H1 (cell line): ENCODE results near the gene WIPF3. TPM values are rescaled to one million over a fixed set of nuclear protein-coding genes. Genes with fewer than 3 reads are reported as not detected.

Experiments
- CTCF ChIA-PET: fragments of 300-600 bp; sonication (Branson Sonifier 250); formaldehyde crosslinking; loops from one replicate; lab custom pipeline; 2021; ENCODE audit not compliant: partially characterized antibody; lab: Charles Lee
- POLR2A ChIA-PET: fragments of 300-600 bp; sonication (Branson Sonifier 250); formaldehyde crosslinking; loops from one replicate; lab custom pipeline; 2021; ENCODE audit warnings: inconsistent platforms; ENCODE audit not compliant: partially characterized antibody; lab: Charles Lee
- DNase-seq, 2 experiments: peaks; one replicate each; pipeline versions ENCODE4 v3.0.0 to v3.0.0-alpha.2; 2010 to 2022; ENCODE audit warnings: low spot score in 2 of 2, low read depth in 1 of 2, mixed read lengths in 1 of 2
- FAIRE-seq: peaks from 2 replicates; lab custom pipeline; 2011; peaks lifted over from hg19 to GRCh38; lab: Jason Lieb, UNC
- H2AFZ ChIP-seq: 2 replicates; pipeline ENCODE4 v1.8.1; 2012; ENCODE audit warnings: low read length, inconsistent platforms
- H2AK5ac ChIP-seq: 2 replicates; pipeline ENCODE4 v1.6.1; 2013; ENCODE audit warnings: low read depth, low read length
- H2BK120ac ChIP-seq: replicated peaks from 2 replicates; pipeline ENCODE3; 2013; ENCODE audit warnings: low read depth, low read length, inconsistent platforms
- H2BK12ac ChIP-seq: 2 replicates; pipeline ENCODE4 v1.6.1; 2013; ENCODE audit warnings: low read depth, low read length
- H2BK15ac ChIP-seq: 2 replicates; pipeline ENCODE4 v1.6.1; 2013; ENCODE audit warnings: low read length
- H2BK20ac ChIP-seq: 2 replicates; pipeline ENCODE4 v1.6.1; 2013; ENCODE audit warnings: low read length
- H2BK5ac ChIP-seq: 2 replicates; pipeline ENCODE4 v1.6.1; 2013; ENCODE audit warnings: low read depth, low read length
- H3K14ac ChIP-seq: 2 replicates; pipeline ENCODE4 v1.6.1; 2013; ENCODE audit warnings: inconsistent platforms; ENCODE audit not compliant: insufficient read length
- H3K18ac ChIP-seq: 2 replicates; pipeline ENCODE4 v1.6.1; 2013; ENCODE audit warnings: low read length; ENCODE audit errors: extremely low read depth
- H3K23ac ChIP-seq: 2 replicates; pipeline ENCODE4 v1.6.1; 2013; ENCODE audit warnings: inconsistent platforms; ENCODE audit not compliant: insufficient read length
- H3K23me2 ChIP-seq: 2 replicates; pipeline ENCODE4 v1.6.1; 2013; ENCODE audit warnings: low read depth, low read length
- H3K27ac ChIP-seq: 2 replicates; pipeline ENCODE4 v1.6.1; 2011; ENCODE audit warnings: low read depth, low read length, inconsistent platforms
- H3K27me3 ChIP-seq, 4 experiments: replicated peaks in 1 of 4; 1 replicate in 1 of 4; 2 replicates in 3 of 4; pipeline versions ENCODE4 v1.6.1 to v1.8.1; 2011 to 2013; ENCODE audit warnings: low read length in 3 of 4, mild to moderate bottlenecking in 3 of 4, inconsistent platforms in 2 of 4, mixed read lengths in 2 of 4, moderate library complexity in 1 of 4; ENCODE audit not compliant: control insufficient read depth in 3 of 4, insufficient read depth in 3 of 4; ENCODE audit errors: extremely low read depth in 1 of 4
- H3K36me3 ChIP-seq, 4 experiments: 2 replicates each; pipeline versions ENCODE4 v1.6.1 to v1.8.1; 2011 to 2013; ENCODE audit warnings: mild to moderate bottlenecking in 4 of 4, low read length in 3 of 4, moderate library complexity in 2 of 4, control low read depth in 1 of 4, inconsistent platforms in 1 of 4; ENCODE audit not compliant: insufficient read depth in 4 of 4, control insufficient read depth in 2 of 4
- H3K4ac ChIP-seq: replicated peaks from 2 replicates; pipeline ENCODE3; 2013; ENCODE audit warnings: low read length, low read depth, mixed read lengths, inconsistent platforms; ENCODE audit not compliant: insufficient read length
- H3K4me1 ChIP-seq, 4 experiments: replicated peaks in 1 of 4; 1 replicate in 1 of 4; 2 replicates in 3 of 4; pipeline versions ENCODE4 v1.6.1 to v1.8.1; 2011 to 2013; ENCODE audit warnings: low read length in 3 of 4, inconsistent platforms in 2 of 4, mixed read lengths in 1 of 4; ENCODE audit not compliant: insufficient read depth in 4 of 4, control insufficient read depth in 3 of 4
- H3K4me2 ChIP-seq, 2 experiments: 2 replicates each; pipeline versions ENCODE4 v1.6.1 to v1.8.1; 2011 to 2013; ENCODE audit warnings: low read depth in 2 of 2, low read length in 2 of 2, control low read depth in 1 of 2, inconsistent platforms in 1 of 2, mild to moderate bottlenecking in 1 of 2; ENCODE audit not compliant: insufficient read depth in 1 of 2
- H3K4me3 ChIP-seq, 4 experiments: fragments of 200-600, 300-600 bp in 1 of 4; sonication (generic), shearing (Covaris generic), sonication (Bioruptor Twin) in 1 of 4; 2 replicates each; pipeline versions ENCODE4 v1.5.1 to v1.8.1; 2011 to 2016; ENCODE audit warnings: low read length in 4 of 4, low read depth in 3 of 4, control low read depth in 2 of 4, inconsistent platforms in 2 of 4, mild to moderate bottlenecking in 2 of 4, mixed read lengths in 1 of 4, moderate library complexity in 1 of 4; ENCODE audit not compliant: insufficient read depth in 2 of 4; ENCODE audit errors: extremely low read depth in 1 of 4
- H3K56ac ChIP-seq: replicated peaks from 2 replicates; pipeline ENCODE3; 2013; ENCODE audit warnings: low read depth, mild to moderate bottlenecking, mixed read lengths, low read length, inconsistent platforms; ENCODE audit not compliant: insufficient read length
- H3K79me1 ChIP-seq: 2 replicates; pipeline ENCODE4 v1.6.1; 2013; ENCODE audit warnings: low read depth, low read length, control low read depth
- H3K79me2 ChIP-seq, 2 experiments: 2 replicates each; pipeline versions ENCODE4 v1.6.1 to v1.8.1; 2012 to 2013; ENCODE audit warnings: low read length in 2 of 2, mild to moderate bottlenecking in 2 of 2, inconsistent platforms in 1 of 2; ENCODE audit not compliant: insufficient read depth in 2 of 2, control insufficient read depth in 1 of 2
- H3K9ac ChIP-seq, 4 experiments: replicated peaks in 1 of 4; 1 replicate in 1 of 4; 2 replicates in 3 of 4; pipeline versions ENCODE4 v1.6.1 to v1.8.1; 2011 to 2013; ENCODE audit warnings: low read depth in 3 of 4, low read length in 3 of 4, control low read depth in 2 of 4, mild to moderate bottlenecking in 2 of 4, moderate library complexity in 2 of 4, inconsistent platforms in 1 of 4; ENCODE audit errors: extremely low read depth in 1 of 4
- H3K9me3 ChIP-seq, 2 experiments: 2 replicates each; pipeline versions ENCODE4 v1.6.1 to v1.8.1; 2012 to 2013; ENCODE audit warnings: mild to moderate bottlenecking in 2 of 2, moderate library complexity in 2 of 2, control low read depth in 1 of 2, inconsistent platforms in 1 of 2, low read depth in 1 of 2, low read length in 1 of 2, mixed read lengths in 1 of 2; ENCODE audit not compliant: insufficient read depth in 2 of 2
- H4K20me1 ChIP-seq, 2 experiments: replicated peaks in 1 of 2; 2 replicates each; pipeline versions ENCODE3 to v1.8.1; 2011 to 2013; ENCODE audit warnings: inconsistent platforms in 2 of 2, low read length in 2 of 2, mild to moderate bottlenecking in 1 of 2; ENCODE audit not compliant: insufficient read depth in 2 of 2, control insufficient read depth in 1 of 2
- H4K5ac ChIP-seq: 2 replicates; pipeline ENCODE4 v1.6.1; 2013; ENCODE audit warnings: low read length, low read depth, mixed read lengths, inconsistent platforms; ENCODE audit not compliant: insufficient read length
- H4K8ac ChIP-seq: 2 replicates; pipeline ENCODE4 v1.8.0; 2013; ENCODE audit warnings: mild to moderate bottlenecking, moderate library complexity, low read length, inconsistent platforms; ENCODE audit not compliant: insufficient read depth; ENCODE audit errors: extremely low read depth
- H4K91ac ChIP-seq: replicated peaks from 2 replicates; pipeline ENCODE3; 2013; ENCODE audit warnings: low read length, mixed read lengths, inconsistent platforms; ENCODE audit not compliant: insufficient read length
- CEBPB ChIP-seq: IDR thresholded peaks from 2 replicates; pipeline ENCODE4 v1.6.1; 2012; ENCODE audit warnings: low read depth, low read length
- CHD1 ChIP-seq: IDR thresholded peaks from 2 replicates; pipeline ENCODE4 v1.6.1; 2012; ENCODE audit warnings: low read depth, low read length, improper control_type of control experiment
- GTF2F1 ChIP-seq: IDR thresholded peaks from 2 replicates; pipeline ENCODE4 v1.6.1; 2012; ENCODE audit warnings: low read depth, low read length, improper control_type of control experiment, borderline replicate concordance
- HDAC6 ChIP-seq: IDR thresholded peaks from one replicate; pipeline ENCODE4 v1.7.1; 2012; ENCODE audit warnings: low read depth, mild to moderate bottlenecking, inconsistent platforms, low read length, moderate library complexity
- RBBP5 ChIP-seq: IDR thresholded peaks from 2 replicates; pipeline ENCODE4 v1.7.1; 2012; ENCODE audit warnings: low read depth, mild to moderate bottlenecking, inconsistent platforms, low read length, moderate library complexity, borderline replicate concordance
- WGBS, 2 experiments: shearing (Covaris generic) in 1 of 2; methylation state at CpG; one replicate each; pipeline versions ENCODE4 v1.1.6 to v1.1.7; 2013 to 2015; ENCODE audit warnings: low lambda C conversion rate in 2 of 2, mixed read lengths in 2 of 2, inconsistent platforms in 1 of 2, low coverage in 1 of 2, missing lambda C conversion rate in 1 of 2; ENCODE audit not compliant: insufficient replicate concordance in 2 of 2, insufficient coverage in 1 of 2, insufficient read length in 1 of 2; ENCODE audit errors: extremely low coverage in 1 of 2, missing lambda C conversion rate in 1 of 2; 5-methylcytosine and 5-hydroxymethylcytosine counted together
- polyA plus RNA-seq, 7 experiments: library from polyadenylated mRNA; depleted of rRNA in 3 of 7; stranded (reverse) in 5 of 7; unstranded in 2 of 7; fragments of >200 nt in 5 of 7; fragments of 200-250 nt in 2 of 7; gene quantifications; 1 replicate in 5 of 7; 2 replicates in 1 of 7; 4 replicates in 1 of 7; pipeline versions ENCODE4 v1.2.1 to v1.2.3, GENCODE V29; 2011 to 2013; ENCODE audit warnings: missing spikeins in 2 of 7, mixed read lengths in 2 of 7
- total RNA-seq: library from RNA; stranded (reverse); fragmentation: NEBNext Ultra II Directional; extraction: Animal tissue kit (Norgen Biotek cat#: 25700); gene quantifications from 2 replicates; pipeline ENCODE4 v1.2.1, GENCODE V29; 2021

WIPF3 gene
- total and polyA plus RNA-seq, 2 of the 8 experiments (the other 6 are each of a cell fraction or from before 2014, with no cell fraction given), result 5.0 to 12.1 TPM

DNA sequence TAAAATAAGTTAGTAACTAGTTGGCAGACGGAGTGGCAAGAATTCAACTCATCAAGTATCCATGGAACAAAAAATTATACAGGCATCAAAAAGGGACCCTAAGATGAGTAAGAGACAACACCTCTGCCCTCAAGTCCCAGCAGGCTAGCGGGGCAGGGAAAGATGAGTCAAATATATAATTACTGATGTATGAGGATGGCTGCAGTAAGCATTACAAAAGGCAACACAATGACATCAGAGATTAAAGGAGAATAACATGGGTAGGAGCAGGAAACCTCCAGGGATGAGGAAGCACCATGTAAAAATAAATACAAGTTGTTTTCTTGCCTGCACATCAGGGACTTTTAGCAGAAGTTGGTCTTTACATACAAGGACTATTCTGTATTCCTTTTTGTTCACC, 133.9 kb downstream of the WIPF3 start:
- CTCF ChIA-PET, result interaction anchor here (2.9 kb wide), 1 partner anchor 19 kb away, joined by 12 read pairs; no protein-coding TSS in a partner anchor
- Histone ChIP-seq H3K4ac (no peak overlapping the region), H3K18ac (no peak overlapping the region), H3K27me3 (no peaks in the 10 kb centered on the region), H2BK120ac (no peak overlapping the region), H3K56ac (no peak overlapping the region), H3K4me1 (no peaks in the 10 kb centered on the region), H4K91ac (no peak overlapping the region), H4K8ac (no peak overlapping the region), H3K14ac (no peak overlapping the region), H3K9me3 (0 out of 4 replicates have a peak, but pooled peaks cover 0 to 2% of the 10 kb centered on the region in 2 experiments), H3K9ac (no peak overlapping the region), H3K79me1 (no peaks in the 10 kb centered on the region), H3K36me3 (peaks cover 15 to 69% (median 50%) of the 10 kb centered on the region in 4 experiments), H4K20me1 (no peaks in the 10 kb centered on the region), H3K4me2 (no peak overlapping the region), H3K23ac (no peak overlapping the region), H2BK20ac (no peak overlapping the region), H2AK5ac (no peak overlapping the region), H3K79me2 (no peaks in the 10 kb centered on the region), H2AFZ (no peak overlapping the region), H2BK5ac (no peak overlapping the region), H2BK15ac (no peak overlapping the region), H3K27ac (no peak overlapping the region), H3K4me3 (no peak overlapping the region), H2BK12ac (no peak overlapping the region), H3K23me2 (no peaks in the 10 kb centered on the region), H4K5ac (no peak overlapping the region)
- FAIRE-seq (no peak), DNase-seq (no peak)
- 95% methylated on average over 2 of the region's 2 CpGs; no CpG with 5 or more reads in 1 of the 2 experiments for WGBS, 2 experiments
- POLR2A ChIA-PET, result no interaction called here
- no peak for TF ChIP-seq CHD1
- TF ChIP-seq HDAC6, result no peak
- TF ChIP-seq GTF2F1, result no peak
- TF ChIP-seq CEBPB, result no peak
- TF ChIP-seq RBBP5, result no peak
